BJ (cell line): ENCODE results near the gene PCBP4. TPM values are rescaled to one million over a fixed set of nuclear protein-coding genes. Genes with fewer than 3 reads are reported as not detected.

Experiments
- CTCF ChIA-PET: fragments of 350-600 bp; formaldehyde crosslinking; extraction: SDS; loops from one replicate; lab custom pipeline; 2021; ENCODE audit warnings: antibody characterized with exemption, inconsistent platforms; lab: Yijun Ruan, JAX
- POLR2A ChIA-PET: fragments of 300-600 bp; sonication (Branson Sonifier 250); formaldehyde crosslinking; extraction: SDS; loops from one replicate; lab custom pipeline; 2021; ENCODE audit warnings: antibody characterized with exemption; lab: Charles Lee
- DNase-seq: peaks from one replicate; pipeline ENCODE4 v3.0.0-alpha.2; 2011; ENCODE audit warnings: low read depth
- H3K27me3 ChIP-seq: 2 replicates; pipeline ENCODE4 v1.6.0; 2011; ENCODE audit warnings: low read length; ENCODE audit not compliant: control insufficient read depth, insufficient read depth
- H3K36me3 ChIP-seq: 2 replicates; pipeline ENCODE4 v1.5.1; 2011; ENCODE audit warnings: low read length; ENCODE audit not compliant: control insufficient read depth, insufficient read depth
- H3K4me3 ChIP-seq: 2 replicates; pipeline ENCODE4 v1.5.1; 2011; ENCODE audit warnings: low read depth, mild to moderate bottlenecking, control low read depth, low read length
- polyA plus RNA-seq: library from polyadenylated mRNA; depleted of rRNA; stranded (reverse); fragments of >200 nt; gene quantifications from 2 replicates; pipeline ENCODE4 v1.2.3, GENCODE V29; 2011
- TF ChIP-seq, protein P1 (sequence below): IDR thresholded peaks from 2 replicates; pipeline ENCODE4 v1.5.1; 2011; ENCODE audit warnings: low read depth, mild to moderate bottlenecking, control low read depth, inconsistent platforms, low read length, moderate library complexity; ENCODE audit not compliant: insufficient read depth

Gene PCBP4
- polyA plus RNA-seq, 1 experiment = 88.7 TPM

DNA sequence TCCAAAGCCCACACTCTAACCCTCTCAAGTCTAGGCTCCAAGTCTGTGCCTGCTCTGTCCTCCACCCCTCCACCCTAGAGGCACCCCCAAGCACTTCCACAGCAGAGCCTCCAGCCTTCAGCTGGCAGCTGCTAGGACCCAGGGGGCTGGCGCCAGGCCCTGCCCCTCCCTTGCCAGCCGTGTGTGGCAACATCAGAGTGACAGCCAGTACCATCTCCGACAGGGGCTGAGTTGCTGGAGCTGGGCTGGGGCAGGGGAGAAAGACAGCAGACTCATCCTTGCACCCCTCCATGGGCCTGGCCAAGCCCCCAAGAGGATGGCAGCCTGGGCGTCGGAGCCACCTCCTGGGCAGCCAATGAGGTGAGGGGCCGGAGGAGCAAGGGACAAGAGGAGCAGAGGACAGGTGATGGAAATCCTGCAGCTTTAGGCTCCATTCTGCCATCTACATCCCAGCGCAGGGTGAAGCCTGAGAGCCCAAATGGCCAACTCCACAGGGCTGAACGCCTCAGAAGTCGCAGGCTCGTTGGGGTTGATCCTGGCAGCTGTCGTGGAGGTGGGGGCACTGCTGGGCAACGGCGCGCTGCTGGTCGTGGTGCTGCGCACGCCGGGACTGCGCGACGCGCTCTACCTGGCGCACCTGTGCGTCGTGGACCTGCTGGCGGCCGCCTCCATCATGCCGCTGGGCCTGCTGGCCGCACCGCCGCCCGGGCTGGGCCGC is 11.9 kb downstream of the PCBP4 start, which contains the start of gene GPR62:
GPR62 (plus strand) TSS at position 207 of the 718 bp plus-strand sequence; CDS start at position 479, 272 bp downstream.
- DNase-seq = no peak
- ChIA-PET POLR2A (no interaction called here), CTCF (interaction anchor here (5.3 kb wide), 1 partner anchor 12 kb away, joined by 42 read pairs; the partner anchor contains the start of genes PARP3 and RRP9)
- peaks cover 20% of the 10 kb centered on the region for H3K36me3 ChIP-seq
- H3K4me3 ChIP-seq = no peak within 1 kb of the TSS
- TF ChIP-seq, protein P1, sequence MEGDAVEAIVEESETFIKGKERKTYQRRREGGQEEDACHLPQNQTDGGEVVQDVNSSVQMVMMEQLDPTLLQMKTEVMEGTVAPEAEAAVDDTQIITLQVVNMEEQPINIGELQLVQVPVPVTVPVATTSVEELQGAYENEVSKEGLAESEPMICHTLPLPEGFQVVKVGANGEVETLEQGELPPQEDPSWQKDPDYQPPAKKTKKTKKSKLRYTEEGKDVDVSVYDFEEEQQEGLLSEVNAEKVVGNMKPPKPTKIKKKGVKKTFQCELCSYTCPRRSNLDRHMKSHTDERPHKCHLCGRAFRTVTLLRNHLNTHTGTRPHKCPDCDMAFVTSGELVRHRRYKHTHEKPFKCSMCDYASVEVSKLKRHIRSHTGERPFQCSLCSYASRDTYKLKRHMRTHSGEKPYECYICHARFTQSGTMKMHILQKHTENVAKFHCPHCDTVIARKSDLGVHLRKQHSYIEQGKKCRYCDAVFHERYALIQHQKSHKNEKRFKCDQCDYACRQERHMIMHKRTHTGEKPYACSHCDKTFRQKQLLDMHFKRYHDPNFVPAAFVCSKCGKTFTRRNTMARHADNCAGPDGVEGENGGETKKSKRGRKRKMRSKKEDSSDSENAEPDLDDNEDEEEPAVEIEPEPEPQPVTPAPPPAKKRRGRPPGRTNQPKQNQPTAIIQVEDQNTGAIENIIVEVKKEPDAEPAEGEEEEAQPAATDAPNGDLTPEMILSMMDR = no peak
- H3K27me3 ChIP-seq = no peaks in the 10 kb centered on the region

DNA sequence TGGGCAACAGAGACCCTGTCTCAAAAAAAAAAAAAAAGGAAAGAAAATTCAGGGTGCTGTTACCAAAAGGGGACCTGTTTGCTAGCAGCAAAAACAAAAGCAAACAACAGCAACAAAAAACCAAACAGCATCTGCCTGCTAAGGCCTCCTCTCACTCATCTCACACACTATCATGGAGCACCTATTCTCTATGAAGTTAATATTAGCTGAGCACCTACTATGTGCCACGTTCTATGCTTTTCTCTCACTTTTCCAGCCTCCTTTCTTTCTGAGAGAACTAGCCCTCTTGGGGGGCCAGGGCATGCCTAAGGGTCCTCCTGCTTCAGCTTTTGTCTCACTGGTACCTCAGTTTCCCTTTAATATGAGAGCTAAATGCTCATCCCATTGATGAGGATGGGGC is 12.5 kb downstream of the PCBP4 start:
- H3K27me3 ChIP-seq = no peaks in the 10 kb centered on the region
- no peak for DNase-seq
- H3K36me3 ChIP-seq = peaks cover 14% of the 10 kb centered on the region
- no peak overlapping the region for H3K4me3 ChIP-seq
- POLR2A ChIA-PET = no interaction called here
- CTCF ChIA-PET = interaction anchor here (5.3 kb wide), 1 partner anchor 11 kb away, joined by 42 read pairs; the partner anchor contains the start of genes PARP3 and RRP9
- TF ChIP-seq, protein P1 = no peak

DNA sequence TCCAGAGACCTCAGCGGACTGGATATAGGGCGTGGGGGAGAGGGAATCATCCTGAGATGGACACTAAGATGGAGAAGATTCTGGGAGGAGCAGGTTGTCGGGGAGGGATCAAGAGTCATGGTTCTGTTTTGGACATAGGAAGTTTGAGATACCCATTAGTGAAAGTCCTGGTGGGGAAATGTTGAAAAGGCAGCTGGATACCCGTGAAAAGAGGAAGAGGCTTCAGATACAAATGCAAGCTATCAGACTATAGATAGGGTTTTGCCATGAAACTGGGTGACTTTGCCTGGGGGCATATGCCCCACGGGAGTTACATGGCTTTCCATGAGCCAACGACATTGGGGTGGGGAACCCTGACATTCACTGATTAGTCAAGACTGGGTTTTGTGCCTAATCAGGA is 13.1 kb downstream of the PCBP4 start:
- TF ChIP-seq, protein P1 = no peak
- Histone ChIP-seq H3K36me3 (peaks cover 14% of the 10 kb centered on the region), H3K27me3 (no peaks in the 10 kb centered on the region), H3K4me3 (no peak overlapping the region)
- no peak for DNase-seq
- ChIA-PET POLR2A (interaction anchor here (0.7 kb wide), 1 partner anchor 13 kb away, joined by 3 read pairs; the partner anchor contains the start of gene RRP9), CTCF (interaction anchor here (1.1 to 5.3 kb wide), 3 partner anchors 11 to 20 kb away, joined by 4 to 42 read pairs (median 17); partner anchors contain the start of genes ABHD14A, ABHD14B, PARP3 and RRP9)

DNA sequence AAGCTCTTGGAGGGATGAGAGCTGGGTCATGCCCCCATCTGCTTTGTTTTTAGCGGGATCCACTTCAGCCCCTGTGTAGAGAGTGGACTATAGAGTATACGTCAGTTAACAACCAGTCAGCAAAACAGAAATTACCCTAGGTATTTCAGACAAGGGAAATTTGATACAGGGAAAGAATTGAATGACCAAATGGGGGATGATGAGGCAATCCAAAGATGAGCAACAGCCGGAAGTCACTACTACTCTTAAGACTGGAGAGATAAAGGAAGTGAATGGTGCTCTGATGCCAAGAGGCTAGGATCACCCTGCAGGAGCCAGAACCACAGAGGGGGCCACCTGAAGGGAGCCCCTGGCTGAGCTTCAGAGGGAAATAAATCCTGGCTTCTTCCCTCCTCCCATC is 13.8 kb downstream of the PCBP4 start:
- no peak for DNase-seq
- CTCF ChIA-PET = interaction anchor here (1.1 to 5.3 kb wide), 3 partner anchors 10 to 21 kb away, joined by 4 to 42 read pairs (median 17); partner anchors contain the start of genes ABHD14A, ABHD14B, PARP3 and RRP9
- no peaks in the 10 kb centered on the region for H3K27me3 ChIP-seq
- H3K4me3 ChIP-seq = no peak overlapping the region
- peaks cover 15% of the 10 kb centered on the region for H3K36me3 ChIP-seq
- TF ChIP-seq, protein P1 = no peak
- POLR2A ChIA-PET = interaction anchor here (0.7 kb wide), 1 partner anchor 12 kb away, joined by 3 read pairs; the partner anchor contains the start of gene RRP9

DNA sequence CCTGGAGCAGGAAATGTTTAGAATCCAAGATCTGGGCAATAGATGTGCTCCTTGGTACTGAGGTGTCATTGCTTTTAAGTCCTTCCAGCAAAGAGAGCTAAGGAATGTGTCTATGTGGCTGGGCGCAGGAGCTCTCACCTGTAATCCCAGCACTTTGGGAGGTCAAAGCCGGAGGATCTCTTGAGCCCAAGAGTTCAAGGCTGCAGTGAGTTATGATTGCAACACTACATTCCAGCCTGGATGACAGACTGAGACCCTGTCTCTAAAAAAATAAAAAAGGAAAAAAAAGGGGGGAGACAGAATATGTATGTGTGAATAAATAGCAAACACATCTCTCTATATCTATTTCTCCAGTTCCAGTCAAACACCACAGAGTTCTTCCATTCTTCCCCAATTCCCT is 16.4 kb downstream of the PCBP4 start:
- TF ChIP-seq, protein P1 = no peak
- DNase-seq = no peak
- Histone ChIP-seq H3K27me3 (no peaks in the 10 kb centered on the region), H3K36me3 (peaks cover 5% of the 10 kb centered on the region), H3K4me3 (no peak overlapping the region)
- ChIA-PET POLR2A (no interaction called here), CTCF (interaction anchor here (3.7 to 5.3 kb wide), 2 partner anchors 8 to 23 kb away, joined by 17 to 42 read pairs; partner anchors contain the start of genes ABHD14A, ABHD14B, PARP3 and RRP9)
